Stimulated activated CD8-positive, alpha-beta memory T cell treated with anti-CD3 and anti-CD28 coated beads, Interleukin-7, amount 100 ng/mL, for 4 hours (primary cell): ENCODE measurements around the gene HERPUD1.
"Not testable (repeated sequence)": the region's sequence is repeated elsewhere in the genome, so short reads cannot be mapped to it uniquely, and the experiment has no call there.

Experiments
- DNase-seq, 2 donors: peaks; one replicate each; pipeline ENCODE4 v3.0.0-alpha.2; 2020; ENCODE audit warnings: low read depth in 2 of 2

Gene HERPUD1, protein sequence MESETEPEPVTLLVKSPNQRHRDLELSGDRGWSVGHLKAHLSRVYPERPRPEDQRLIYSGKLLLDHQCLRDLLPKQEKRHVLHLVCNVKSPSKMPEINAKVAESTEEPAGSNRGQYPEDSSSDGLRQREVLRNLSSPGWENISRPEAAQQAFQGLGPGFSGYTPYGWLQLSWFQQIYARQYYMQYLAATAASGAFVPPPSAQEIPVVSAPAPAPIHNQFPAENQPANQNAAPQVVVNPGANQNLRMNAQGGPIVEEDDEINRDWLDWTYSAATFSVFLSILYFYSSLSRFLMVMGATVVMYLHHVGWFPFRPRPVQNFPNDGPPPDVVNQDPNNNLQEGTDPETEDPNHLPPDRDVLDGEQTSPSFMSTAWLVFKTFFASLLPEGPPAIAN

DNA sequence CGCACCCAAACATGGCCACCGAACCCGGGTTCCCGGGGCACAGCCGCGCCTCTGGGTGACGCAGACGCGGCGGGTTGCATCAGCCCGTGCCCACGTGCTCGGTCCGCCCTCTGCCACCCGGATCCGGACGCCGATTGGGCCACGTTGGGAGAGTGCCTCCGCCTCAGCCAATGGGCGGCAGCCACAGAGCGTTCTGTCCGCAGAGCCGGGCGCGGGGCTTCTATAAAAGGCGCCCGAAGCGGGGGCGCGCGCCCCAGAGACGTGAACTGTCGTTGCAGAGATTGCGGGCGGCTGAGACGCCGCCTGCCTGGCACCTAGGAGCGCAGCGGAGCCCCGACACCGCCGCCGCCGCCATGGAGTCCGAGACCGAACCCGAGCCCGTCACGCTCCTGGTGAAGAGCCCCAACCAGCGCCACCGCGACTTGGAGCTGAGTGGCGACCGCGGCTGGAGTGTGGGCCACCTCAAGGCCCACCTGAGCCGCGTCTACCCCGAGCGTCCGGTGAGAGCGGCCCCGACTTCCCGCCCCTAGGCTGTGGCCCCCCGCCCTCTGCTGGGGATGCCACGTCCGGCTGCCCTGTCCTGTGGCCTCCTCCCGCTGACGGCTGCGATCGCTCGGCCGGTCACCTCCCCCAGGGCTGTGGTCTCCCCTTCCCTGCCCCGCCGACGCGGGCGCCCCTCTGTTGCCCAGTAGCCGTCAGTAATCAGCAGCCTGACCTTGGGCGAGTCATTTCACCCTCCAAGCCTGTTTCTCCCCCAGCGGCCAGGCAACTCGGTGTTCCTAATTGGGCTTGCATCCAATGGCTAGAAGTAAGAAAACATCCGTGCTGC lies at the start of gene HERPUD1:
Gene HERPUD1 (plus strand): TSS at position 251 of the 829 bp plus-strand sequence. CDS start 103 bp downstream, at position 354.
- DNase-seq: peak; percentile 97 to 99

DNA sequence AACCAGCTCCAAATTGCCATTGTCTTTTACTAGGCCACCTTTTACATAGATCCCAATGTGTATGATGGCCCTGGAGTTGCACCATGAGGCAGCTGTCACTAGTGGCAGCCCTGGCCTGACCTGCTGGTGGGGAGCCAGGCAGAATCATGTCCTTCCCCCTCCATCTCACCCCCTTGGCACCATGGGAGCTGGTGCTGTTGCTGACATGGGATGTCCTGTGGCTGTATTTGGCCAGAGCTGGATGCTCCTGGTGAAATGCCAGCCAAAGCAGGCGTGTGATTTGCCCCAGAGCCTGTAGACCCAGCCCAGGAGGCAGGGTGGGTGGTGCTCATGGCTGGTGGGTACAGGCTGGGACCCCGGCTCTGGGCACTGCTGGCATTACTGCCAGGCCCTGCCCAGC lies 48.4 kb upstream of the HERPUD1 start:
- DNase-seq: no peak

DNA sequence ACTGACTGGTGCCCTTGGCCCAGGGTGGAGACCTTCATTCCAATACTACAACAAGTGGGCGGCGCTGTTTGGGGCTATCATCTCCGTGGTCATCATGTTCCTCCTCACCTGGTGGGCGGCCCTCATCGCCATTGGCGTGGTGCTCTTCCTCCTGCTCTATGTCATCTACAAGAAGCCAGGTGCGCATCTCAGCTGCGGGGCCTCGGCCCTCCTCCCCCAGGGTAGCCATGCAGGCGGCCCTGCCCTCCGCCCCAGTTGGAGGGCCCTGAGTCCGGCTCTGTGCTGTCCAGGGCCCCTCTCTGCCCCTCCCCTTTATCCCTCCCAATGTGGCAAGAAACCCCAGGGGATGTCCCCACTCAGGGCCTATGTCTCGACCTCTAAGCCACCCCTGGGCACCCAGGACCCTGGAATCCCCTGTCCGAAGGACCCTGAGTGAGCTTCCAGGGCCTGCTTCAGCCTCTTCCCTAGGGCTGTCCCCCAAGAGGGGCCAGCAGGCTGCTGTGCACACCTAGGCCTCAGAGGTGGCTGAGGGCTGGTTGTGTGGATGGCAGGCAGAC lies 47.8 kb upstream of the HERPUD1 start:
- no peak for DNase-seq

DNA sequence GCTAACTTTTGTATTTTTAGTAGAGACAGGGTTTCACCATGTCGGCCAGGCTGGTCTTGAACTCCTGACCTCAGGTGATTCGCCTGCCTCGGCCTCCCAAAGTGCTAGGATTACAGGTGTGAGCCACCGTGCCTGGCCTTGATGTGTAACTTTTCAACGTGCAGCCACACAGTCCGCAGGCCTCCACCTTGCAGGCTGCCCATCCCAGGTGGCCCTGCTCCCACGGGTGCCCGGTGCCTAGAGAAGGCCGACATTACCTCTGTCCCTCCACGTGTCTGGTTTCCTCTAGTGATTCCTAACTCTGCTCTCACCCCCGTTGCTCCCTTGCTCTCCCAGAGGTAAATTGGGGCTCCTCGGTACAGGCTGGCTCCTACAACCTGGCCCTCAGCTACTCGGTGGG lies 47.0 kb upstream of the HERPUD1 start:
- DNase-seq: not testable (repeated sequence)

DNA sequence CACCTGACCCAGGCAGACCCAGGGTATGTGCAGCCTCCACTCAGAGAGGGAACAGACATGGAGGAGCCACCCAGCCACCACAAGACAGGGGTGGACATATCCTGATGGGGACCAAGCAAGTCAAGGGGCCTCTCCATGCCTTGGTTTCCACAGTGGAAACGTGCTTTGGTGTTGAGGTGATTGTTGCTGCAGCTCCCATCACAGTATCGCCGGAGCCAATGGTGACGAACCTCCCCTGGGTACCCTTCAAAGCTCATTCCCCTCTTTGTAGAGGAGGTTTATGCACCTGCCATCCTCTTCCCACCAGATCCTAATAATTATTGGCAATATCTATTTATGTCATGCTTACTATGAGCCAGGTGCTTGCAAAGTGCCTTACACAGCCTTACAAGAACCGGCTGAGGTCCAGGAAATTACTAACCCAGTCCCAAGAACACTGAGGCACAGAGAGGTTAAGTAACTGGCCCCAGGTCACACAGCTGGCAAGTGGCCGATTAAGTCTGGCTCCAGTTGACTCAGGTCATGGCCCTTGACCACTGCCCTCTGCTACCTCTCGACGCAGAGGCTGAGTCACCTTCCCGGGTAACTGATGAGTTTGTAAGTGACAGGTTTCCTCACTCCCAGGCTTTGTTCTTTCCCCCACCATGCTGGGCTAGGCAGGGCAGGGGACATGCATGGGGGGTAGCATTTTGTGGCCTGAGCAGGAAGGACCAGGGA lies 46.3 kb upstream of the HERPUD1 start:
- no peak for DNase-seq

DNA sequence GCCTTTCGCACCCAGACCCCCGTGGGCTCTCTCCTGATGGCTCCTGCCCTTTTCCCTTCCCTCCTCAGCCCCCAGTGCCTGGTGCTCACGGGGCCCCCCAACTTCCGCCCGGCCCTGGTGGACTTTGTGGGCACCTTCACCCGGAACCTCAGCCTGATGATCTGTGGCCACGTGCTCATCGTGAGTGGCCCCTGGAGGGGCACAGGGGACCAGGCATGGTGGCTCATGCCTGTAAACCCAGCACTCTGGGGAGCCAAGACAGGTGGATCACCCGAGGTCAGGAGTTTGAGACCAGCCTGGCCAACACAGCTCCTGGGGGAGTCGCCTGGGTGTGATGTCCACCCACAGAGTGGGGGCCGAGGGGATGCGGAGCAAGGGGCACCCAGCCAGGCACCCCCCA lies 45.6 kb upstream of the HERPUD1 start:
- no peak for DNase-seq

DNA sequence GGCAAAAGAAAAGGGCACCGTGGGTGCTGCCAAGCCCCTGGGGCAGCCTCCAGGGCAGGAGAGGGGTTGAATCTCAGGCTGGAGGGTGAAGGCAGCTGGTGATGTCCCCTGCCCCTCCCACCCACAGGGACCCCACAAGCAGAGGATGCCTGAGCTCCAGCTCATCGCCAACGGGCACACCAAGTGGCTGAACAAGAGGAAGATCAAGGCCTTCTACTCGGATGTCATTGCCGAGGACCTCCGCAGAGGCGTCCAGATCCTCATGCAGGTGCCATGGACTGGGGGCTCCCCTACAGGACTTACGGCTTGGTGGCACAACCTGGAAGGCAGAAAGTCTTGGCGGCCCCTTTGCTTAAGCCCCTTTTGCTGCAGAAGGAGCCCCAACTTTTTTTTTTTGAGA lies 45.1 kb upstream of the HERPUD1 start:
- no peak for DNase-seq

DNA sequence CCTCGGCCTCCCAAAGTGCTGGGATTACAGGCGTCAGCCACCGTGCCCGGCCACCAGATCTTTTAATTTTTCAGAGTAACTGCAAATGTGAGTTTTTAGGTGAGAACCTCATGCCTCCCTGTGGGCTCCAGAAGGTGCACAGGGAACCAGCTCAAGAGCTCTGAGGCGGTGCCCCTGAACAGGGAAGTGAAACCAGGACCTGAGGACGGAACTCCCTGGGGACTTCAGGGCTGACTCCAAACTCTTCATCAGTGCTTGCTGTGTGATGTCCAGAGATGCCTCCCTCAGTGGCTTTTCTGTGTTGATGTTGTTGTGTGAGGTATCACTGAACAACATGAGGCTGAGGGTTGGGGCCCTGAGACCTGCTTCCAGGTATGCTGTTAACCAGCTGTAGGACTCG lies 43.1 kb upstream of the HERPUD1 start:
- no peak for DNase-seq

DNA sequence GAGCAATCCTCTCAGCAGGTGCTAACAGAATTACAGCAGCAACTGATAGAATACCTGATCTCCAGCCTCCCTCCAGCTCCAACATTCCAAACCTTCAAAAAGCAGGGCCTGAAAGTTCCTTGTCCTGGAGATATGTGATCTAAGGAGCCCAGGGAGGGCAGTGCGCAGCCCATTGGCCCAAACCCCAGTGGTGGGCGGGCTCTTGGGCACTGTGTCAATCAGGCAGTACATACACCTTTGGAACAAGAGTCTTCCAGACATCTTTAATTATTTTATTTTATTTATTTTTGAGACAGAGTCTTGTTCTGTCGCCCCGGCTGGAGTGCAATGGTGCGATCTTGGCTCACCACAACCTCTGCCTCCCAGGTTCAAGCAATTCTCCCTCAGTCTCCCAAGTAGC lies 42.7 kb upstream of the HERPUD1 start:
- no peak for DNase-seq

DNA sequence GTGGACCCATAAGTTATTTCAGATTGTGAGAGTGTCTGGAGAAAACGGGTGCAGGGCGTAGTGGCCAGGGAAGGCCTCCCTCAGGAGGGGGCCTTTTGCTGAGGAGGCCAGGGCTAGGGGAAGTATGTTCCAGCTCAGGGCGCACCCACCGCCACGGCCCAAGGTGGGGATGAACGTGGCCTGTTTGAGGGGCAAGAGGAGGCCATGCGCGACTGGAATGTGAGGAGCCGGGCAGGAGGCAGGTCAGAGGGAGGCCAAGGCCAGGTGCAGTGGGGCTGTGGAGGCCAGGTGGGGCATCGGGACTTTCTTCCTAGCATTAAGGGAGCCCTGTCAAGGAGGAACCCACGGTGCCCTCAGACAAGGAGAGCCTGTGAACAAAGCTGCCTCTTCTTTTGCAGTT lies 40.3 kb upstream of the HERPUD1 start:
- DNase-seq: no peak

DNA sequence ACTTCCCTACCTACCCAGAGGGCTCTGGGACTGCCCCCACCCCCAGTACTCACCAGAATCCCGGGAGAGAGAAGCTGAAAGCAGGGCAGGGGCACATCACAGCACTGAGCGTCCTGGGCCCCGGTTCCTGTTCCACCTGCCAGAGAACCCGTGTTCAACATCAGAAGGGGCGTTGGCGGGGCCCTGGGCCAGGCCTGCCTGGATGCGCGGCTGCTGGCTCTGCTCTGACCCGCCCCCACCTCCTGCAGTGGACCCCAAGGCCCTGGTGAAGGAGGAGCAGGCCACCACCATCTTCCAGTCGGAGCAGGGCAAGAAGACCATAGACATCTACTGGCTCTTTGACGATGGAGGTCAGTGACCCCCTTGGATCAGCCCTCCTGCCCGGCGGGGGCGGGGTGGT lies 39.2 kb upstream of the HERPUD1 start:
- no peak for DNase-seq

DNA sequence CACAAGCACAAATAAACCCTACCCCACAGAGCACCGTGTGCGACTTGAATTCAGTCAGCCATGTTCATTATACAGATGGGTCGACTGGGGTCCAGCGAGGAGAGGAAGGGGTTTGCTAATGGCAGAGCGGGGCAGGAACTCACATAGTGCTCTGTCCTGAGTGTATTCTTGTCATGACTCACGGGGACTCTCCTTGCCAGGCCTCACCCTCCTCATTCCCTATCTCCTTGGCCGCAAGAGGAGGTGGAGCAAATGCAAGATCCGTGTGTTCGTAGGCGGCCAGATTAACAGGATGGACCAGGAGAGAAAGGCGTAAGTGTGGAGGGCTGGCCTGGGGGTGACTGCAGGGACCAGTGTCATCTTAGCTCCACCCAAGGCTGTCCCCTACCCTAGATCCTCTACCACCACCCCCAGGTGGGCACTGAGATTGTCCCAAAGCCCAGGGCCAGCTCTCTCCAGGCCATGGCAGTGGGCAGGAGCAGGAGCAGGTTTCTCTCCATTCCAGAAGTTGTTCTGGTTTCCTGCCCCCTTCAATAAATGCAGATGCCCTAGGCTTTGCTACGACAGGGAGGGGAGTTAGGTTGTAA lies 37.5 kb upstream of the HERPUD1 start:
- no peak for DNase-seq

DNA sequence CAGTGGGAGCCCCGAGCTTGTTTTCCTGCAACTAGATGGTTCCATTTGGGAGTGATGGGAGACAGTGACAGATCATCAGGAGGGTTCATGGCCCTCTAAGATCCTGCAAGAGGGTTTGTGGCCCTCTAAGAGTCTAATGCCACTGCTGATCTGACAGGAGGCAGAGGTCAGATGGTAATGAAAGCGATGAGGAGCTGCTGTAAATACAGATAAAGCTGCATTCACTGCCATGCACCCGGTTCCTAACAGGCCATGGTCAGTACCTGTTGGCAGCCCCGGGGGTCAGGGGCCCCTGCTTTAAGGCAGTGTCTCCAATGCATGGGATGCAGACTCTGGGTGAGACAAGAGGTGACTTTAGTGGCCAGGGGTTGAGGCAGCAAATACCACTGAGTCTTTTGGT lies 36.1 kb upstream of the HERPUD1 start:
- DNase-seq: no peak

DNA sequence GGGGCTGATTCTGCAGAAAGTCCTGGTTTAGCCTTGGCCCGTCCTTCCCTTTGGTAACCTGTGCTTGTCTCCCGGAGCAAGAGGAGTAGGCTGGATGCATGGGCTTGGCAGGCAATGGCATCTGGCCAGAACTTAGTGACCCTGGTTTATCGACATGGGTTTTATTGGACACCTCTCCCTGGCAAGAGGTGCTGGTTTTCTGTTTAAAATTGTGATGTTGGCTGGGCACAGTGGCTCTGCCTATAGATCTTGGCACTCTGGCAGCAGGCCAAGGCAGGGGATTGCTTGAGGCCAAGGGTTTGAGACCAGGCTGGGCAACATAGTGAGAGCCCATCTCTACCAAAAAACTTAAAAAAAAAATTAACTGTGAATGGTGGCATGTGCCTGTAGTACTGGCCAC lies 35.7 kb upstream of the HERPUD1 start:
- no peak for DNase-seq

DNA sequence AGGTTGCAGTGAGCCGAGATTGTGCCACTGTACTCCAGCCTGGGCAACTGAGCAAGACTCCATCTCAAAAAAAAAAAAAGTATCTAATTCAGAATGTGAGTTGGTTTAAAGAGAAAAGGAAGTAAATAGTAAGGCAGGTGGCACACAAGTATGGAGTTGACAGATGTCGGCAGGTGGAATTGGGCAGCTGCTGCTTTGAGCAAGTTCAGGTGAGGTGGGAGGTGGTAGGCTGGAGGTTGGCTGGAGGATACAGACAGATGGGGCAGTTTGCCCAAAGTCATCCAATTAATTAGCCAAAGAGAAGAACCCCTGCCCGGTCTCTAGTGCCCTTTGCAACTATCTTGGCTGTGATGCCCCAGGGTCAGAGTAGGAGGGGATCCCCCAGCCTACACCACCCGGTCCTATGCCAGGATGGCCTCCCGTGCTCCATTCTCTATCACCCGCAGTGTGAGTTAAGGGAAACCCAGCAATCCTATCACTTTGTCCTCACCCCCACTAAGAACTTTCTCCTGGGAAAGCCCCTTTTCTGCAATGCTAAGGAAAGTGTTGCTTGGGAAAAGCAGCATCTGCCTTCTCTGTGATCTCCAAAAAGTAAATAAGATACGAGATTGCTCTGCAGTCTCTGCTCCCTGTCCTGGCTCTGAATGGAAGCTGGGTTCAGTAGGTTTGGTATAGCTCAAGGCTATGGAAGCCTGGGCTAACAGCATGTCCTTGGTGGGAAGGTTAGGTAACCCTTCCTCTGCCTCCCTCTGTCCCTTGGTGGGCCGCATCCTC lies 34.7 kb upstream of the HERPUD1 start:
- no peak for DNase-seq

DNA sequence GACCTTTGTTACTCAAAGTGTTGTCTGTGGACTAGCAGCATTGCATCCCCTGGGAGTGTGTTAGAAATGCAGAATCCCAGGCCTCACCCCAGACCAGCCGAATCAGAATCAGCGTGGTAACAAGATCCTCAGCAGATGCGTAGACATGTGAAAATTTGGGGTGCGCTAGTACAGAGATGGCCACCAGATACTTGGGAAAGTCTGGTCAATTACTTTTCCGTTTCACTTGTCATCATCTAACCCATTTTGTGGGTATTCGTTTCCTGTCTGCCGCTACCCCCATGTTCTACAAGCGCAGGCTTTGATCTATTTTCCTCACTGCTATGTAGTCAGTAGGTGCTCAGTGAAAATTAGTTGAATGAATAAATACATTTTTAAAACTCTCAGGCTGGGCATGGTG lies 33.1 kb upstream of the HERPUD1 start:
- no peak for DNase-seq

DNA sequence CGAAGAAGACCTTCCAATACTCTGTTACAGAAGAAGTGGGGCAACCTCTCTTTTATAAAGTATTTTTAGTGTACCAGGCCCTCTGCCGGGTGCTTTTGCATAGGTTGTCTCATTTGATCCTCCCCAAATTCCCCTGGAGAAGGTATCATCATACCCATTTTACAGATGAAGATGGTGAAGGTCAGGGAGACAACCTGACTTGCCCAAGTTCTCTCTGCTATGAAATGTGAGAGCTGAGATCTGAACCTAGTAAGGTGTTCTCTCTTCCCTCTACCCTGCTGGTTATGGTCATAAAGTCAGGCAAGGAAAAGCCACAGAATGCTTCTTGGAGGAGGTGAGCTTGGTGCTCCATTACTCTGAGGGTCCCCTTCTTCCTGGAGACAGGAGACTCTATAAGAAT lies 28.1 kb upstream of the HERPUD1 start:
- no peak for DNase-seq

DNA sequence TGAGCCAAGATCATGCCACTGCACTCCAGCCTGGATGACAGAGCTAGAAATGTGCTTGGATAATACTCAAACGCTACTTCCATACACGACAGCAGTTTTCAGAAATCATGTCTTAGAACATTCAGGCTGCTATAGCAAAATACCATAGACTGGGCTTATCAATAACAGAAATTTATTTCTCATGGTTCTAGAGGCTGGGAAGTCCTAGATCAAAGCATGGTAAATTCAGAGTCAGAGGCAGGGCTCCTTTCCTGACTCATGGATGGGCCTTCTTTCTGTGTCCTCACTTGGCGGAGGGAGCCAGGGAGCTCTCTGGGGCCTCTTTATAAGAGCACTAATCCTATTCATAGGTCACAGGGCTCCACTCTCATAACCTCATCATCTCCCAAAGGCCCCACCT lies 24.5 kb upstream of the HERPUD1 start:
- DNase-seq: no peak

DNA sequence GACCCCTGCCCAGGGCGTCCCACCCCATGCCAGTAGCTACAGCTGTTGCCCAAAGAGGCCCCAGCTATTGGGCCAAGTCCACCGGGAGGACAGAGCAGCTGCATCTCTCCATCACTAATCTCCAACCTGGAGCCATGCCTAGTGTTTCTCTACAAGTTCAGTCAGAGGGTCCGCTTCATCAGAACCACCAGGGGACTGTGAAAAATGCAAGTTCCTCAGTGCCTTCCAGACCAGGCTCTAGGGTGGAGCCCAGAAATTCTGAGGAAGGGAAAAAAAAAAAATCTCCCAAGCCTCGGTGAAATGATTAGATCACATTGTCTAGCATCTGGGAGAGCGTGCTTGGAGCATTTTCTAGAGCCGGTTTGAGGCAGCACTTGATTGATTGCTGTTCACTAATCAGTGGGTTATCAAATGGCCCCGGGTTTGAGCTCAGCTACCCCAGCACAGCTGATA lies 22.4 kb upstream of the HERPUD1 start:
- no peak for DNase-seq

DNA sequence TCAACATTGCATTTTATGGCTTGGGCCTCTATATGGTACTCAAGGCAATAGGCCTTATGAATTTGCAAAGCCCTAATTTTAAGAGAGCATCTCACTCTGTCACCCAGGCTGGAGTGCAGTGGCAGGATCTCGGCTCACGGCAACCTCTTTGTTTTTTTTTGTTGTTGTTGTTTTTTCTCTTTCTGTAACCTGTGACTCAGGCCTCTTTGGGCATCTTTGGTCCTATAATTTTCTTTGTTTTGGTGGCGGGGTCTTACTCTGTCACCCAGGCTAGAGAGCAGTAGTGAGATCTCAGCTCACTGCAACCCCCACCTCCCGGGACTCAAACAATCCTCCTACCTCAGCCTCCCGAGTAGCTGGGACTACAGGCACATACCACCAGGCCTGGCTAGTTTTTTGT lies 21.8 kb upstream of the HERPUD1 start:
- DNase-seq: no peak
